Endometrium (tissue), 2 donors: ENCODE data around the gene OOSP4B.
"Not testable (repeated sequence)": the region's sequence is repeated elsewhere in the genome, so short reads cannot be mapped to it uniquely, and the experiment has no call there.

Source experiments
- FAIRE-seq: peaks from 2 replicates; lab custom pipeline; 2012; peaks lifted over from hg19 to GRCh38; lab: Jason Lieb, UNC
- donor health status: control.
- donor health status: control.

OOSP4B gene

GRCh38 chr11:60016881-60017280 lies at the start of gene OOSP4B:
Gene OOSP4B, plus strand, starts transcription at chr11:60017181.
- FAIRE-seq, result no peak

GRCh38 chr11:59967677-59968394 lies 49.1 kb upstream of the OOSP4B start:
- no peak for FAIRE-seq

GRCh38 chr11:59968395-59968783 lies 48.6 kb upstream of the OOSP4B start:
- no peak for FAIRE-seq

GRCh38 chr11:59973097-59973496 lies 43.9 kb upstream of the OOSP4B start:
- FAIRE-seq, result no peak

GRCh38 chr11:59981106-59981770 lies 35.7 kb upstream of the OOSP4B start:
- FAIRE-seq, result no peak

GRCh38 chr11:59982037-59982436 lies 34.9 kb upstream of the OOSP4B start:
- FAIRE-seq, result not testable (repeated sequence)

- FAIRE-seq, result no peak
Observed at GRCh38 chr11:59983212-59983611, 33.8 kb upstream of the OOSP4B start.

- FAIRE-seq, result no peak
Observed at GRCh38 chr11:59984368-59984767, 32.6 kb upstream of the OOSP4B start.

GRCh38 chr11:59990421-59990820 lies 26.6 kb upstream of the OOSP4B start:
- FAIRE-seq, result no peak

- no peak for FAIRE-seq
Observed at GRCh38 chr11:59992425-59992824, 24.6 kb upstream of the OOSP4B start.

- FAIRE-seq, result no peak
Observed at GRCh38 chr11:59997800-59998199, 19.2 kb upstream of the OOSP4B start.

- FAIRE-seq, result no peak
Observed at GRCh38 chr11:59999691-60000090, 17.3 kb upstream of the OOSP4B start.

- FAIRE-seq, result no peak
Observed at GRCh38 chr11:60003729-60004128, 13.3 kb upstream of the OOSP4B start.

GRCh38 chr11:60005360-60005759 lies 11.6 kb upstream of the OOSP4B start:
- FAIRE-seq, result no peak

GRCh38 chr11:60018058-60018457 lies 1.1 kb downstream of the OOSP4B start:
- no peak for FAIRE-seq

- FAIRE-seq, result not testable (repeated sequence)
Observed at GRCh38 chr11:60020376-60020775, 3.4 kb downstream of the OOSP4B start.

- FAIRE-seq, result no peak
Observed at GRCh38 chr11:60029015-60029632, 12.1 kb downstream of the OOSP4B start.

- FAIRE-seq, result no peak
Observed at GRCh38 chr11:60040109-60040508, 23.1 kb downstream of the OOSP4B start, which contains the start of gene OOSP2. Gene OOSP2, plus strand, starts transcription at chr11:60040409. Its CDS starts 51 bp downstream, at chr11:60040460.

- FAIRE-seq, result not testable (repeated sequence)
Observed at GRCh38 chr11:60050422-60050821, 33.4 kb downstream of the OOSP4B start.

- not testable (repeated sequence) for FAIRE-seq
Observed at GRCh38 chr11:60050839-60051238, 33.9 kb downstream of the OOSP4B start.

- no peak for FAIRE-seq
Observed at GRCh38 chr11:60056349-60056969, 39.5 kb downstream of the OOSP4B start, which contains the start of gene MS4A3. Gene MS4A3, plus strand, starts transcription at chr11:60056665. Its CDS starts 4,496 bp downstream, at chr11:60061161.

- FAIRE-seq, result no peak
Observed at GRCh38 chr11:60059052-60059451, 42.1 kb downstream of the OOSP4B start.
